Measurements from ENCODE around the gene BAIAP2L1. TPM values are rescaled to one million over a fixed set of nuclear protein-coding genes. Genes with fewer than 3 reads are reported as not detected.

Gene BAIAP2L1
- total RNA-seq, 2 experiments from 2014 or later: 1.7 to 2.3 TPM

DNA sequence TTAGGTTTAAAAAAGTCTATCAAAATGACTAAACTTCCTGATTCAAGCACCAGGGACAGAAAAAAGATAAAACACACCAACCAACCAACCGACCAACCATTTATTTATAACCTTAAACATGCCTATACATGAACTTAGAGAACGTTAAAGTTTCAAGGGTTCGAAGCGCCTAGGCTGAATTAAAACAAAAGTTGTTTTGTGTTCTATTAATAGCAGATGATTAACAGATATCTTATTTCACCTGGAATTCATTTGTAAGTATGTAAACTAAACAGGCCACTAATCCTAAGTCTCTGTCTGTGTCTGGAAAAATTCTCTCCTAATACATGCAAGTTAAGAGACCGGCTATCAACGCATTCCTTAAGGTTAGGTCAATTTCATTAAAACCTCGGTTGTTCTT, 1.4 kb downstream of the BAIAP2L1 start:
- no peak overlapping the region for H3K27ac Mint-ChIP-seq
- H3K9me3 Mint-ChIP-seq: no peaks in the 10 kb centered on the region
- H3K27me3 Mint-ChIP-seq: peaks cover 16% of the 10 kb centered on the region
- CTCF ChIA-PET: no interaction called here
- intact Hi-C loops (cut with micrococcal nuclease): no loop called here
- no peak for DNase-seq
- POLR2A ChIA-PET: no interaction called here
- ATAC-seq: no peak
- TF ChIP-seq, protein P1, sequence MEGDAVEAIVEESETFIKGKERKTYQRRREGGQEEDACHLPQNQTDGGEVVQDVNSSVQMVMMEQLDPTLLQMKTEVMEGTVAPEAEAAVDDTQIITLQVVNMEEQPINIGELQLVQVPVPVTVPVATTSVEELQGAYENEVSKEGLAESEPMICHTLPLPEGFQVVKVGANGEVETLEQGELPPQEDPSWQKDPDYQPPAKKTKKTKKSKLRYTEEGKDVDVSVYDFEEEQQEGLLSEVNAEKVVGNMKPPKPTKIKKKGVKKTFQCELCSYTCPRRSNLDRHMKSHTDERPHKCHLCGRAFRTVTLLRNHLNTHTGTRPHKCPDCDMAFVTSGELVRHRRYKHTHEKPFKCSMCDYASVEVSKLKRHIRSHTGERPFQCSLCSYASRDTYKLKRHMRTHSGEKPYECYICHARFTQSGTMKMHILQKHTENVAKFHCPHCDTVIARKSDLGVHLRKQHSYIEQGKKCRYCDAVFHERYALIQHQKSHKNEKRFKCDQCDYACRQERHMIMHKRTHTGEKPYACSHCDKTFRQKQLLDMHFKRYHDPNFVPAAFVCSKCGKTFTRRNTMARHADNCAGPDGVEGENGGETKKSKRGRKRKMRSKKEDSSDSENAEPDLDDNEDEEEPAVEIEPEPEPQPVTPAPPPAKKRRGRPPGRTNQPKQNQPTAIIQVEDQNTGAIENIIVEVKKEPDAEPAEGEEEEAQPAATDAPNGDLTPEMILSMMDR (IDR thresholded peaks at IDR 0.05): no peak
- no peaks in the 10 kb centered on the region for H3K4me1 Mint-ChIP-seq (ENCODE audit: low read depth)
- peak overlapping the region; percentile 33 for H3K4me3 Mint-ChIP-seq
- no peaks in the 10 kb centered on the region for H3K36me3 Mint-ChIP-seq (ENCODE audit: low read depth)

DNA sequence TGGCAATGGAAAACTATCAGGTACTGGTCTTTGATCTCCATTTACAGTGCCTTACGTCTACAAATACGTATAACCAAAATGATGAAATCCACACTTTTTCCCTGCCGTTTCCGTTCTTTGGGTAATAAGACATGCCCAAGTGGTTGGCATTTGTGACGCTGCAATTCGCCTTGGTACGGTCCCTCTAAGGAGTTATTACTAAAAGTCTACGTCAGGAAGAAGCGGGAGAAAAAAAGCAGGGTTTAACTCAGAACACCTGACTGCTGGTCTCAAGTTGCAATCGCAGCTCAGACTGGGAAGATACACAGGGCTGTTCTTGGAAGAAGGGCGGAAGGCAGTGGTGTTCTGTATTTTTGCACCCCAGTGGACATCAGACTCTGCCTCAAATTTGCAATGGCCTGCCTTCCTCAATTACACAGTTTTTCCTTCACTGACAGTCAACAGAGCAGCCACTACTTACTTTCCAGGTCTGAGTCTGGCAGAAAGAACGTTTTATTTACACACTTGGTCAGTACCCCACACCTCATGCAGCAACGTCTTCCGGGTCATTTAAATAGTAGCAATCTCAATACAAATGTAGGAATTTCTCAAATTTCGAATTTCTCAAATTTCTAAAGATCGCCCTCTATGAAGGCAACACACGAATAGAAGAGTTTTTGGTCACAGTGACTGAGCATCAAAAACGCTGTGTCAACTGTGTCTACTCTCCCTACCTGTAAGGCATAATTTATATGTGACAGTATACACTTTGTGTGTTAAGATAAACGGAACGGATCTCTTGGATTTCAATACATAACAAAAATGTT, 2.1 kb downstream of the BAIAP2L1 start:
- ATAC-seq (no peak), DNase-seq (no peak)
- Mint-ChIP-seq H3K4me3 (no peak overlapping the region), H3K36me3 (ENCODE audit: low read depth) (no peaks in the 10 kb centered on the region), H3K9me3 (no peaks in the 10 kb centered on the region), H3K4me1 (ENCODE audit: low read depth) (no peaks in the 10 kb centered on the region), H3K27me3 (peaks cover 16% of the 10 kb centered on the region), H3K27ac (no peak overlapping the region)
- POLR2A ChIA-PET: no interaction called here
- TF ChIP-seq, protein P1 (IDR thresholded peaks at IDR 0.05): no peak
- intact Hi-C loops (cut with micrococcal nuclease): no loop called here
- CTCF ChIA-PET: no interaction called here

DNA sequence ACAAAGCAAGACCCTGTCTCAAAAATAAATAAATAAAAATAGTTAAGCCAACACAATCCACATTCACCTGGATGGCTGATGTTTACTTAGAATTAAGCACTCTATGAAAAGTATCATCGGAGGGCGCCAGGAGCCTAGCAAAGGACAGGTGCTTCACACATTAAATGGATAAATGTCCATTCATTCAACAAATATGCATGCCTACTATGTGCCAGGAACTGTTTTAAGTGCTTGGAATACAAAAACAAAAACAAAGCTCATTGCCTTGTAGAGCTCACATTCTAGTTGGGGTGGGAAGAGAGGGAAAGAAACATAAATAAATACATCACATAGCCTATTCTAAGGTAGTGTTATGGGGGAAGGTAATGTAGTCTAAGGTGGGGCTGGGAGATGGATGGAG, 4.1 kb downstream of the BAIAP2L1 start:
- TF ChIP-seq, protein P1 (IDR thresholded peaks at IDR 0.05): no peak
- H3K4me1 Mint-ChIP-seq (ENCODE audit: low read depth): no peaks in the 10 kb centered on the region
- no peak for ATAC-seq
- no peaks in the 10 kb centered on the region for H3K9me3 Mint-ChIP-seq
- intact Hi-C loops (cut with micrococcal nuclease): no loop called here
- DNase-seq: no peak
- H3K27ac Mint-ChIP-seq: no peak overlapping the region
- POLR2A ChIA-PET: no interaction called here
- CTCF ChIA-PET: no interaction called here
- no peaks in the 10 kb centered on the region for H3K36me3 Mint-ChIP-seq (ENCODE audit: low read depth)
- no peak overlapping the region for H3K4me3 Mint-ChIP-seq
- H3K27me3 Mint-ChIP-seq: peaks cover 15% of the 10 kb centered on the region

DNA sequence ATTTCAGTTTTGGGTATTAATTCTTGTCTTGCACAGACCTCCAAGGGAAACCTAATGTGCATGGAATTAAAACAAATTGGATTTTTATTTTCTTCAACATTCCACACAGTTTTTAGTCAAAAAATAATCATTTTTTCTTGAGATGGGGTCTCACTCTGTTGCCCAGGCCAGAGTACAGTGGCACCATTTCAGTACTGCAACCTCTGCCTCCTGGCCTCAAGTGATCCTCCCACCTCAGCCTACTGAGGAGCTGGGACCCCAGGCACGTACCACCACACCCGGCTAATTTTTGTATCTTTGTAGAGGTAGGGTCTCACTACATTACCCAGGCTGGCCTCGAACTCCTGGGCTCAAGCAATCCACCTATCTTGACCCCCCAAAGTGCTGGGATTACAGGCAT, 4.9 kb downstream of the BAIAP2L1 start:
- DNase-seq (no peak), ATAC-seq (no peak)
- Mint-ChIP-seq H3K27ac (no peak overlapping the region), H3K4me3 (no peak overlapping the region), H3K36me3 (ENCODE audit: low read depth) (no peaks in the 10 kb centered on the region), H3K27me3 (peaks cover 15% of the 10 kb centered on the region), H3K9me3 (no peaks in the 10 kb centered on the region), H3K4me1 (ENCODE audit: low read depth) (no peaks in the 10 kb centered on the region)
- POLR2A ChIA-PET: no interaction called here
- intact Hi-C loops (cut with micrococcal nuclease): no loop called here
- CTCF ChIA-PET: no interaction called here
- TF ChIP-seq, protein P1 (IDR thresholded peaks at IDR 0.05): no peak

DNA sequence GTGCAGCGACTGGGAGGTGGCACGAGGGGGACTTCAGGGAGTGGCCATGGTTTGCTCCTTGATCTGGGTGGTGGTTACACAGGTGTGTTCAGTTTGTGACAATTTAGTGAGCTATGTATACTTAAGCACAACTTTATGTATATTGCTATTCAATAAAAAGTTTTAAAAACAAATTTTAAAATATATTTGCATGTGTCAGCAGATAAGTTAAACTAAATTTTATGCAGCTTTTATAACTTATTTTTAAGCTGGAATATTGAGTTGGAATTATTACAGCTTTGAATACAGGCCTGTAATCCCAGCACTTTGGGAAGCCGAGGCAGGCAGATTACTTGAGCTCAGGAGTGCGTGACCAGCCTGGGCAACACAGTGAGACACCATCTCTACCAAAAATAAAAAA, 5.4 kb downstream of the BAIAP2L1 start:
- Mint-ChIP-seq H3K36me3 (ENCODE audit: low read depth) (no peaks in the 10 kb centered on the region), H3K4me3 (no peak overlapping the region), H3K9me3 (no peaks in the 10 kb centered on the region), H3K27ac (no peak overlapping the region), H3K27me3 (peaks cover 15% of the 10 kb centered on the region), H3K4me1 (ENCODE audit: low read depth) (no peaks in the 10 kb centered on the region)
- TF ChIP-seq, protein P1 (IDR thresholded peaks at IDR 0.05): no peak
- CTCF ChIA-PET: no interaction called here
- POLR2A ChIA-PET: no interaction called here
- intact Hi-C loops (cut with micrococcal nuclease): no loop called here
- no peak for DNase-seq
- no peak for ATAC-seq

All from activated CD8-positive, alpha-beta T cell treated with anti-CD3 and anti-CD28 coated beads for 36 hours (primary cell).